GM10266 (cell line): ENCODE results near the gene CERCAM.

Source experiments
- DNase-seq: peaks from one replicate; pipeline ENCODE4 v3.0.0; 2012; ENCODE audit errors: extremely low spot score
- CTCF ChIP-seq: IDR thresholded peaks from 2 replicates; pipeline ENCODE4 v1.5.1; 2012; ENCODE audit warnings: mild to moderate bottlenecking, low read depth; ENCODE audit not compliant: control insufficient read depth, insufficient read depth; ENCODE audit errors: missing control alignments

The CERCAM gene

GRCh38 chr9:128470560-128470959 is 49.9 kb downstream of the CERCAM start:
- no peak for TF ChIP-seq CTCF
- no peak for DNase-seq

- no peak for DNase-seq
- TF ChIP-seq CTCF, result no peak
These were observed 52.4 kb downstream of the CERCAM start for GRCh38 chr9:128473104-128473503.

- TF ChIP-seq CTCF, result no peak
- DNase-seq, result no peak
These were observed 55.2 kb downstream of the CERCAM start for GRCh38 chr9:128475867-128476266.

DNA sequence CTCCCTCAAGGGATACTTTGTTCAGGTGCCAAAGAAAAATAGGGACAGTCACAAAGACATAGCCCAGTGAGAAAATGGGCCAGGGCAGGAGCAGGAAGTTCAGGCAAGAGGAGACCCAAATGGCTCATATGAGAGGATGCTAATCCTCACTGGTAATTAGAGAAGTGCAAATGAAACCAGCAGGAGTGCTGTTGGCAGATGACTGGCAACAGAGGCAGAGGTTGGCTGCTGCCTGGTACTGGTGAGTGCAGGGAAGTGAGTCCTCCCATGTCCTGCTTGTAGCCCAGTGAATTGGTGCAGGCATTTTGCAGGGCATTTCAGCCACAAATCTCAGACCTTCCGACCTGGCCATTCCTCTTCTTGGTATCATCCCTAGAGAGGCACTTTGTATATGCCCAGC is 58.6 kb downstream of the CERCAM start:
- TF ChIP-seq CTCF, result no peak
- DNase-seq, result no peak

DNA sequence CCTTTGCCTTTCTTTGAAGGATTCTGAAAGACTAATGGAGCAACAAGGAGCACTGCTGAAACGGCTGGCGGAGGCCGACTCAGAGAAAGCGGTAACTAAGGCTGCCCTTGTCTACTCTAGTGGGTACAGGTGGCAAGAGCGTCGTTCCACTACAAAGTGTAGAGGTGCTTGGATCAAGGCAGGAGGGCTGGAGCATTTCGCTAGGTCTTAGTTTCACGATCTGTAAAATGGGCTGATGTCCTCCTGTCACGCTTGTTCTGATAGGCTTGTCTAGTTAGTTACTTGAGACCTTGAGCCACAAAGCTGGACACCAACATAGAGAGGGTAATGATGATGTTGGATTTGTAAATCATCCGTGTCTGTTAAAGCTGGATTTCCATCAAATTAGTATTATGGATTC is 60.9 kb downstream of the CERCAM start:
- no peak for DNase-seq
- no peak for TF ChIP-seq CTCF

GRCh38 chr9:128482186-128482585 is 61.5 kb downstream of the CERCAM start:
- DNase-seq, result no peak
- TF ChIP-seq CTCF, result no peak

GRCh38 chr9:128484686-128485413 is 64.2 kb downstream of the CERCAM start:
- DNase-seq, result no peak
- no peak for TF ChIP-seq CTCF
